Calu3 (cell line): ENCODE results near the gene CHN1. TPM values are rescaled to one million over a fixed set of nuclear protein-coding genes. Genes with fewer than 3 reads are reported as not detected.

Source experiments
- BruUV-seq: library from RNA; stranded (reverse); fragments of 400-500 nt; replicated peaks from 2 replicates; lab custom pipeline; 2021; lab: Mats Ljungman, UMichigan
- CTCF ChIA-PET: fragments of 300-600 bp; sonication (Branson Sonifier 250); formaldehyde crosslinking; loops from one replicate; lab custom pipeline; 2022; ENCODE audit warnings: antibody characterized with exemption; lab: Charles Lee
- DNase-seq: peaks from one replicate; pipeline ENCODE4 v3.0.0; 2022
- H3K27ac Mint-ChIP-seq: one replicate; pipeline ENCODE4 v1.8.0; 2022; ENCODE audit warnings: mixed read lengths; ENCODE audit not compliant: unreplicated experiment
- H3K27me3 Mint-ChIP-seq: one replicate; pipeline ENCODE4 v1.8.0; 2022; ENCODE audit warnings: mixed read lengths; ENCODE audit not compliant: unreplicated experiment
- H3K36me3 Mint-ChIP-seq: one replicate; pipeline ENCODE4 v1.8.0; 2022; ENCODE audit warnings: mild to moderate bottlenecking, moderate library complexity, mixed read lengths; ENCODE audit not compliant: insufficient read depth, unreplicated experiment
- H3K4me1 Mint-ChIP-seq: one replicate; pipeline ENCODE4 v1.8.0; 2022; ENCODE audit warnings: mild to moderate bottlenecking, low read depth, mixed read lengths; ENCODE audit not compliant: unreplicated experiment
- H3K4me3 Mint-ChIP-seq: one replicate; pipeline ENCODE4 v1.8.0; 2022; ENCODE audit warnings: mild to moderate bottlenecking, low read depth, moderate library complexity, mixed read lengths; ENCODE audit not compliant: unreplicated experiment
- H3K9me3 Mint-ChIP-seq: one replicate; pipeline ENCODE4 v1.8.0; 2022; ENCODE audit warnings: low read depth, mixed read lengths; ENCODE audit not compliant: unreplicated experiment
- CTCF ChIP-seq: fragments of 200-600 bp; IDR thresholded peaks from one replicate; pipeline ENCODE4 v1.8.0; 2022; ENCODE audit warnings: antibody characterized with exemption; ENCODE audit not compliant: unreplicated experiment
- intact Hi-C: fragments of 100-400 bp; cut with micrococcal nuclease; formaldehyde crosslinking; loops from one replicate; pipeline ENCODE4 v1.10.0; 2022; ENCODE audit not compliant: unreplicated experiment
- total RNA-seq: library from RNA; stranded (reverse); gene quantifications from 2 replicates; pipeline ENCODE4 v1.2.3, GENCODE V29; 2022

Gene CHN1
- total RNA-seq, 1 experiment from 2014 or later: 2.4 TPM

GRCh38 chr2:174784316-174784715, 220.9 kb downstream of the CHN1 start:
- H3K4me3 Mint-ChIP-seq: no peak overlapping the region
- no TSS peak for BruUV-seq
- TF ChIP-seq CTCF: no peak
- no peaks in the 10 kb centered on the region for H3K9me3 Mint-ChIP-seq
- H3K27ac Mint-ChIP-seq: no peak overlapping the region
- peaks cover 2% of the 10 kb centered on the region for H3K4me1 Mint-ChIP-seq
- CTCF ChIA-PET: no interaction called here
- no peaks in the 10 kb centered on the region for H3K27me3 Mint-ChIP-seq
- H3K36me3 Mint-ChIP-seq: peaks cover 5% of the 10 kb centered on the region
- no peak for DNase-seq
- intact Hi-C loops: no loop called here

GRCh38 chr2:174781996-174782395, 223.2 kb downstream of the CHN1 start:
- Mint-ChIP-seq H3K4me3 (no peak overlapping the region), H3K27me3 (peaks cover 8% of the 10 kb centered on the region), H3K4me1 (peaks cover 12% of the 10 kb centered on the region), H3K27ac (no peak overlapping the region), H3K36me3 (peaks cover 5% of the 10 kb centered on the region), H3K9me3 (no peaks in the 10 kb centered on the region)
- intact Hi-C loops: no loop called here
- CTCF ChIA-PET: interaction anchor here (1.1 to 1.9 kb wide), 2 partner anchors 10 to 85 kb away, joined by 3 to 7 read pairs; no protein-coding TSS in a partner anchor
- no peak for TF ChIP-seq CTCF
- BruUV-seq: no TSS peak
- no peak for DNase-seq

GRCh38 chr2:174781298-174781697, 223.9 kb downstream of the CHN1 start:
- H3K9me3 Mint-ChIP-seq: no peaks in the 10 kb centered on the region
- CTCF ChIA-PET: interaction anchor here (1.1 kb wide), 1 partner anchor 84 kb away, joined by 3 read pairs; no protein-coding TSS in a partner anchor
- H3K4me1 Mint-ChIP-seq: peaks cover 12% of the 10 kb centered on the region
- H3K27ac Mint-ChIP-seq: no peak overlapping the region
- no peak for TF ChIP-seq CTCF
- no TSS peak for BruUV-seq
- peaks cover 5% of the 10 kb centered on the region for H3K36me3 Mint-ChIP-seq
- no peak overlapping the region for H3K4me3 Mint-ChIP-seq
- intact Hi-C loops: no loop called here
- H3K27me3 Mint-ChIP-seq: peaks cover 8% of the 10 kb centered on the region
- DNase-seq: no peak

GRCh38 chr2:174780856-174781255, 224.3 kb downstream of the CHN1 start:
- H3K27me3 Mint-ChIP-seq: peaks cover 8% of the 10 kb centered on the region
- DNase-seq: no peak
- H3K36me3 Mint-ChIP-seq: peaks cover 5% of the 10 kb centered on the region
- peaks cover 12% of the 10 kb centered on the region for H3K4me1 Mint-ChIP-seq
- CTCF ChIA-PET: no interaction called here
- intact Hi-C loops: no loop called here
- TF ChIP-seq CTCF: no peak
- H3K9me3 Mint-ChIP-seq: no peaks in the 10 kb centered on the region
- H3K27ac Mint-ChIP-seq: no peak overlapping the region
- no TSS peak for BruUV-seq
- H3K4me3 Mint-ChIP-seq: no peak overlapping the region
